ENCODE data around the gene TCL1B. TPM values are rescaled to one million over a fixed set of nuclear protein-coding genes. Genes with fewer than 3 reads are reported as not detected.

TCL1B gene
- total and polyA plus RNA-seq, 2 experiments from 2014 or later, result 5.5 to 6.0 TPM

DNA sequence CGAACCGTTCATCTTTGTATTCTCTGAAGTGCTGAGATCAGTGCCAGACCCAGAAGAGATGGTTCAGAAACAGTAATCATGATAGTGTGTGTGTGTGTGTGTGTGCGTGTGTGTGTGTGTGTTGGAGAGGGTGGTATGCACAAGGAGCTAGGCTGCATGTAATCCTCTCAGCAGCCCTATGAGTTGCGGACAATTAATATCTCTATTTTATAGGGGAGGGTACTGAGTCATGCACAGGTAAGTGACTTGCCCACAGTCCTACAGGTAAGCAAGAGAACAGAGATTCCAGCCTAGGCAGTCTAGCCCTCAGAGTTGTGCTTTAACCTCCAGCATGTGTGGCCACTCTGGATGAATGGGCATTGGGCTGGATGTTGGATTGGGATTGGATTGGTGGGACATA lies 55.6 kb downstream of the TCL1B start:
- H3K4me3 ChIP-seq, result no peak overlapping the region
- no peaks in the 10 kb centered on the region for H4K20me1 ChIP-seq (replicated peaks; ENCODE audit: insufficient read depth)
- H3K4me1 ChIP-seq (ENCODE audit: insufficient read depth), result no peaks in the 10 kb centered on the region
- TF ChIP-seq STAT1 (IDR thresholded peaks at IDR 0.05; ENCODE audit: unreplicated experiment) (no peak), ZNF462 (CRISPR knock-in tag; IDR thresholded peaks at IDR 0.05) (no peak), ZNF331 (CRISPR knock-in tag; IDR thresholded peaks at IDR 0.05; ENCODE audit: low read depth) (no peak), EZH2phosphoT487 (IDR thresholded peaks at IDR 0.05; ENCODE audit: unreplicated experiment) (no peak), NANOG (IDR thresholded peaks at IDR 0.05; ENCODE audit: borderline replicate concordance) (no peak), ETS1 (IDR thresholded peaks at IDR 0.05) (no peak), EZH2 (IDR thresholded peaks at IDR 0.05; ENCODE audit: low read depth, unreplicated experiment) (no peak)
- TF ChIP-seq, protein P1, sequence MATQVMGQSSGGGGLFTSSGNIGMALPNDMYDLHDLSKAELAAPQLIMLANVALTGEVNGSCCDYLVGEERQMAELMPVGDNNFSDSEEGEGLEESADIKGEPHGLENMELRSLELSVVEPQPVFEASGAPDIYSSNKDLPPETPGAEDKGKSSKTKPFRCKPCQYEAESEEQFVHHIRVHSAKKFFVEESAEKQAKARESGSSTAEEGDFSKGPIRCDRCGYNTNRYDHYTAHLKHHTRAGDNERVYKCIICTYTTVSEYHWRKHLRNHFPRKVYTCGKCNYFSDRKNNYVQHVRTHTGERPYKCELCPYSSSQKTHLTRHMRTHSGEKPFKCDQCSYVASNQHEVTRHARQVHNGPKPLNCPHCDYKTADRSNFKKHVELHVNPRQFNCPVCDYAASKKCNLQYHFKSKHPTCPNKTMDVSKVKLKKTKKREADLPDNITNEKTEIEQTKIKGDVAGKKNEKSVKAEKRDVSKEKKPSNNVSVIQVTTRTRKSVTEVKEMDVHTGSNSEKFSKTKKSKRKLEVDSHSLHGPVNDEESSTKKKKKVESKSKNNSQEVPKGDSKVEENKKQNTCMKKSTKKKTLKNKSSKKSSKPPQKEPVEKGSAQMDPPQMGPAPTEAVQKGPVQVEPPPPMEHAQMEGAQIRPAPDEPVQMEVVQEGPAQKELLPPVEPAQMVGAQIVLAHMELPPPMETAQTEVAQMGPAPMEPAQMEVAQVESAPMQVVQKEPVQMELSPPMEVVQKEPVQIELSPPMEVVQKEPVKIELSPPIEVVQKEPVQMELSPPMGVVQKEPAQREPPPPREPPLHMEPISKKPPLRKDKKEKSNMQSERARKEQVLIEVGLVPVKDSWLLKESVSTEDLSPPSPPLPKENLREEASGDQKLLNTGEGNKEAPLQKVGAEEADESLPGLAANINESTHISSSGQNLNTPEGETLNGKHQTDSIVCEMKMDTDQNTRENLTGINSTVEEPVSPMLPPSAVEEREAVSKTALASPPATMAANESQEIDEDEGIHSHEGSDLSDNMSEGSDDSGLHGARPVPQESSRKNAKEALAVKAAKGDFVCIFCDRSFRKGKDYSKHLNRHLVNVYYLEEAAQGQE (IDR thresholded peaks at IDR 0.05; ENCODE audit: unreplicated experiment), result no peak
- TF ChIP-seq, protein P2, sequence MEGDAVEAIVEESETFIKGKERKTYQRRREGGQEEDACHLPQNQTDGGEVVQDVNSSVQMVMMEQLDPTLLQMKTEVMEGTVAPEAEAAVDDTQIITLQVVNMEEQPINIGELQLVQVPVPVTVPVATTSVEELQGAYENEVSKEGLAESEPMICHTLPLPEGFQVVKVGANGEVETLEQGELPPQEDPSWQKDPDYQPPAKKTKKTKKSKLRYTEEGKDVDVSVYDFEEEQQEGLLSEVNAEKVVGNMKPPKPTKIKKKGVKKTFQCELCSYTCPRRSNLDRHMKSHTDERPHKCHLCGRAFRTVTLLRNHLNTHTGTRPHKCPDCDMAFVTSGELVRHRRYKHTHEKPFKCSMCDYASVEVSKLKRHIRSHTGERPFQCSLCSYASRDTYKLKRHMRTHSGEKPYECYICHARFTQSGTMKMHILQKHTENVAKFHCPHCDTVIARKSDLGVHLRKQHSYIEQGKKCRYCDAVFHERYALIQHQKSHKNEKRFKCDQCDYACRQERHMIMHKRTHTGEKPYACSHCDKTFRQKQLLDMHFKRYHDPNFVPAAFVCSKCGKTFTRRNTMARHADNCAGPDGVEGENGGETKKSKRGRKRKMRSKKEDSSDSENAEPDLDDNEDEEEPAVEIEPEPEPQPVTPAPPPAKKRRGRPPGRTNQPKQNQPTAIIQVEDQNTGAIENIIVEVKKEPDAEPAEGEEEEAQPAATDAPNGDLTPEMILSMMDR (conservative IDR thresholded peaks at IDR 0.05; ENCODE audit: low read depth in 2 of 2), result no peak
- H3F3A ChIP-seq (replicated peaks; ENCODE audit: low read depth), result no peaks in the 10 kb centered on the region
- Mint-ChIP-seq H3K27ac (no peak overlapping the region), H3K36me3 (ENCODE audit: low read depth) (no peaks in the 10 kb centered on the region), H3K9me3 (no peaks in the 10 kb centered on the region; the same call in 2 of the 3 replicates), H3K27me3 (ENCODE audit: insufficient read depth, low read depth, poor library complexity) (peaks cover 2% of the 10 kb centered on the region), H3K4me3 (no peak overlapping the region), H3K4me1 (no peaks in the 10 kb centered on the region)
- no peak overlapping the region for H3K27ac ChIP-seq (ENCODE audit: low read depth)
- H3K79me2 ChIP-seq (replicated peaks; ENCODE audit: insufficient read depth), result no peaks in the 10 kb centered on the region
- ATAC-seq (no peak), DNase-seq (ENCODE audit: low spot score) (no peak)
- no peak overlapping the region for H3K4me2 ChIP-seq
- no peaks in the 10 kb centered on the region for H3K36me3 ChIP-seq (ENCODE audit: insufficient read depth)
- H3K9me2 ChIP-seq (ENCODE audit: insufficient read depth), result peaks cover 3% of the 10 kb centered on the region; the same call in 1 of the 2 replicates
- H2AFZ ChIP-seq, result no peak overlapping the region
- no peaks in the 10 kb centered on the region for H3K27me3 ChIP-seq (ENCODE audit: insufficient read depth)
